Ecto neural progenitor cell (in vitro differentiated cells): ENCODE measurements around the gene SORCS2.
"Not testable (repeated sequence)": the region's sequence is repeated elsewhere in the genome, so short reads cannot be mapped to it uniquely, and the experiment has no call there.

Experiments
- DNase-seq: peaks from one replicate; pipeline ENCODE4 v3.0.0-alpha.2; 2018; ENCODE audit warnings: low spot score

SORCS2 gene

DNA sequence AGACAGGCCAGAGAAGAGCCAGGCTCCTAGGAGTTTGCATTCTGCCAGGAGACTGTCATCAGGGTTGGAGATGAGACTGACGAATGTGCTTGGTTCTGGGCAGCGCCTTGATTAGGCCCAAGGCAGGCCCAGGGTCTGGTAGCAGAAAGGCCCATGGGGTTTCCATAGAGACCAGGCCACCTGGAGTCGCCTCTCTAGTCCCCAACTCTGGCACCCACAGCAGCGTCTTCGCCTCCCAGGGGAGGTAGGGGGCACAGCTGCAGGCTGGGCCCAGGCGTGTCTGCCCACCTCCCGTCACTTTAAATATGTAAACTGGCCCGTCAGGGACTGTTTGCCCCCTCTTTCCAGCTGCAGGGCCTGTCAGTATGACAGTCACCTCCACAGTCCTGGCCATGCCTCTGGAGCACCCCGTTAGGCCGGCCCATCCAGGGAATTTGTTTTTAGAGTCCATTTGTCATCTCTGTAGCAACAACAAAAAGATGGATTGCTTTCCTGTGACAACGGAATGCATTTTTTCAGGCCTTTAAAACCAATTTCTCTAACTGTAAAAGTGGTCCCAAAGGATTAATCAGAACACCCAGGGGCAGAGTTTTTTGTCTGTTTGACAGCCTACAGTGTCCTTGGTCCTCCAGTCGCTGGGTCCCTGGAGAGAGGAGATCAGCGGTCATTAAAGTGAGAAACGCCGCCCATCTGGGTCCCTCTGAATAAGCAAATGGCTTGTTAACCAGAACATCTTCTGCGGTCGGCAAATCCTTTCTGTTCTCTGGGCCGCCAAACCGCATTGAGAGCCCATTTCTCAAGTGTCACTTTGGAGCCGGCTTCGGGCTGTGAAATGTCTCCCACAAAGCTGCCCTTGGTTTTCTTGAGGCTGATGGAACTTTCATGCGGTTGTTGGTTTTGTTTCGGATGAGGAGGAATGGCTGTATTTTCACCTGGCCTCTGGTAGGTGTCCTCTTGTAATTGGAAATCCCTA is 395.4 kb downstream of the SORCS2 start:
- DNase-seq = no peak

DNA sequence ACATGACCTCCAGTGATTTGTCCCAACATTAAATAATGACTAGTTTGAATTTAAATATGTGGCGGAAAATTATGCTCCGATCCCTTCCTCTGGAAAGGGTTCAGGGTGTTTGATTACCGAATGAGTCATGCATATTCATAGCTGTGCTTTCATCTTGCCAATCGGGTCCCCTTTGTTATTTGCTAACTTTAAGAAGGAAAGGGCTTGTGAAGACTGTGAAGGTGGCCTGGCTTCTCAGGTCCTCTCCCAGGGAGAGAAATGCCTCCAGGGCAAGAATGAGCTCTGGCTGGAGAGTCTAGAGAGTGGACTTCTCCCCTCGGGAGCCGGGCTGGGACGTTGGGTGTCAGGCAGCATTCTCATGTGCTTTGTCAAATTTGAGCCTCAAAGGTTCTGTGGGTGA is 397.9 kb downstream of the SORCS2 start:
- DNase-seq = no peak

DNA sequence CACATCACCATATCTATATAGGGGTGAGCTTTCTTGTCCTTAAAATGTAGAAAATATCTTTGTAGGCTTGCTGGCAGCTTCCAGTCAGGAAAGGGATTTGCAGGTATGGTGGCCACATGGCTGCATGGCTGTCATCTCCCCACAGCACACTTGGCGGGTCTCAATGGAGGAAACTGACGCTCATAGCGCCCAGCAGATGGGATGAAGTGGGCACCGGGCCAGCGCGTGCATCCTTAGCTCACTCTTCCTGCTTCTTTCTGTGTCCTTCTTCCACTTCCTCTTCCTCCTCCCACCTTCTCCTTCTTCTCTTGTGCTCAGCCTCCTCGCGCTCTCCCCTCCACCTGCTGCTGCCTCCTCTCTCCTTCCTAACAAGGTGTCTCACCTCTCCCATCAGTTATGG is 398.6 kb downstream of the SORCS2 start:
- no peak for DNase-seq

DNA sequence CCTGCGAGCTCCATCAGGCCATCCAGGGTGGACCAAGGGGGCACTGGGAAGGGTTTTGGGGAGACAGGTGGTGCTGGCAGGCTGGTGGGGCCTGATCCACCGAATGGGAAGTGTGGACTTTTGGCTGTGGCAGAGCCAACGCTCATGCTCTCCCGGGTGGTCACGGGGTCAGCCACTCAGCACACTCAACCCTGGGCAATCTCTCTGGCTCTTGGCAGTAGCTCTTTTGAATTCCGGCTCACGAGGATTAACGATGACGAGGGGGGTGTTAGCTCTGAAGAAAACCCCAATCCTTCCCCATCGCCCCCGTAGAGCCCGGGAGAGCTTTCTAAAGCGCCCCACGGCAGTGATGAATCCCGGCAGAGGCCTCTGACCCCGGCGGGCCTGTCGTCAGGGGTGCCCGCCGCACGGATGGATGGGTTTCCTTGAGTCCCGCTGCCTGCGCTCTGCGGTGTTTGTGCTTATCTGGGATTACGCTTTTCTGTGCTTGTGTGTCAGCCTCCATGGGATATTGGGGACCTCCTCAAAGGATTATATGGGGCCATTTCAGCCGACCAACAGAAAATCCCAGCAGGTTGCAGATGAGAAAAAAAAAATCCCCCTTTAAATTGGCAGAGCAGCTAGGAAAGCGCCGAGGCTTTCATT is 399.2 kb downstream of the SORCS2 start:
- DNase-seq = peak; percentile 79

DNA sequence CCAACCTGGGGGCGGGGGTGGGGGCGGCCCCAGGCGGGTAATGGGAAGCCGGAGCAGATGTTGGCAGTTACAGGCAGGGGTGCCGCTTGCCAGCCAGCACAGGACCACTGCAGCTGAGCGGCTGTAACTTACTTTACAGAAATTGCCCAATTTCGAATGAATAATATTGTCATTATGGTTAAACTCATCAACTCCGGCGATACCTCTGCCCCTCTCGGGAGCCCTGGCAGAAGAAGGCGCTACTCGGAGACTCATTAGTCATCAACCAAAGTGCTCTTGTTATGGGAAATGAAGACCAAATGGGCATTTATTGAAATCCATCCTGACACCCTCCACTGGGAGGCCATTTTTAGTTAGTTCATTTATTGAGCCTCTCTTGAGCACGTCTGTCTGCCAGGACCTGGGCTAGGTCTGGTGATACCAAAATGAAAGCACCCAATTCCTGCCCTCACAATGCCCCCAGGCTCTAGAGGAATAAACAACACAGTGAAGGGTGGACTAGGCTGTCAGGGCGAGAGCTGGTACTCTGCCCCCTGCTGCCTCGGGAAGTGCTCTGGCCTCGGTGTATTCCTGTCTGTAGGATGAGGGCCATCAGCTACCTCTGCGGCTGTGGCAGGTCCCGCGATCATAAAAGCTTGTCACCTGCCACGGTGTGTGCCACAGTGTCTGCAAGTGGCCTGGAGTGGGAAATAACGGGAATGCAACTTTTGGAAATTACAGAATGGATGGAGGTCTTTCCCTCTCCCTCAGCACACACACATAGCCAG is 401.5 kb downstream of the SORCS2 start:
- no peak for DNase-seq

DNA sequence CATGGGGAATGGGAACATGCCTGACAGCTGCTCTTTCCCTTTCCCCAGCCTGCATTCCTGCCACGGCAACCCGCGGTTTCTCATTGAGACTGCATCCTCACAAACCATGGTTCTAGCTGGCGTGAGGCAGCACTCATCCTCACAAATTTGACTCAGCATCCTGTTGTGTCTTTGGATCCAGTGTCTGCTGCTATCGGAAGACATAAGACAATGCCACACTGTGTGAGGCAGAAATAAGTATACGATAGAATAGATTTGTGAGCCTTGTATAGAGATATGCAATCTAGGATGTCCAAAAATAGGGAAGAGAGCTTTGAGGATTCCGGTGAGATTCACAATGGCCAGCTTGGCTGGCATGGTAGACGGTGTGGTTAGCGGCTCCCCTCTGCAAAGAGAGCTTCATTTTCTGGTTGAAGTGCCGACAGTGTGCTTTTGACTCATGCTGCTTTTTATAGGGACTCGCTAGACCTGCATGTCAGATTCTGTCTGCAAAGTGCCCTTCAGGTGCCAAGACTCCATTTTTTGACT is 403.7 kb downstream of the SORCS2 start:
- DNase-seq = no peak

DNA sequence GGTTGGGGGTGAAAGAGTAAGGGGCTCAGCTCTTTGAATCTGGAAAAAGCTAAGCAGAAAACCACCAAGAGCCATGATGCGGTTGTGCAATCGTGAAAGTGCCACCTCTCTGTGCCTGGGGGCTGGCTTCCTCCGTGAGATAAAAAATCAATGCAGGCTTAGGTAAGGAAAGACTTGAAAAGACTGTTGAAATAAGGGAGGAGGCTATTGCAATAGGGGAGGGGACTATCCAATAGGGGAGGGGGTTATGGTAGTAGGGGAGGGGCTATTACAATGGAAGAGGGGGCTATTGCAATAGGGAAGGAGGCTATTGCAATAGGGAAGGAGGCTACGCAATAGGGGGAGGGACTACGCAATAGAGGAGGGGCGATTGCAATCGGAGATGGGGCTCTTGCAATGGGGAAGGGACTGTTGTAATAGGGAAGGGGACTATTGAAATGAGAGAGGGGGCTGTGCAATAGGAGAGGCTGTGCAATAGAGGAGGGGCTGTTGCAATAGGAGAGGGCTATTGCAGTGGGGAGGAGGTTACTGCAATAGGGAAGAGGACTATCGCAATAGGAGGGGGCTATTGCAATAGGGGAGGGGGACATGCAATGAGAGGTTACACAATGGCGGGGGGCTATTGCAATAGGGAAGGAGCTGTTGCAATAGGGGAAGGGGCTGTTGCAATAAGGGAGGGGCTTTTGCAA is 404.7 kb downstream of the SORCS2 start:
- DNase-seq = no peak

DNA sequence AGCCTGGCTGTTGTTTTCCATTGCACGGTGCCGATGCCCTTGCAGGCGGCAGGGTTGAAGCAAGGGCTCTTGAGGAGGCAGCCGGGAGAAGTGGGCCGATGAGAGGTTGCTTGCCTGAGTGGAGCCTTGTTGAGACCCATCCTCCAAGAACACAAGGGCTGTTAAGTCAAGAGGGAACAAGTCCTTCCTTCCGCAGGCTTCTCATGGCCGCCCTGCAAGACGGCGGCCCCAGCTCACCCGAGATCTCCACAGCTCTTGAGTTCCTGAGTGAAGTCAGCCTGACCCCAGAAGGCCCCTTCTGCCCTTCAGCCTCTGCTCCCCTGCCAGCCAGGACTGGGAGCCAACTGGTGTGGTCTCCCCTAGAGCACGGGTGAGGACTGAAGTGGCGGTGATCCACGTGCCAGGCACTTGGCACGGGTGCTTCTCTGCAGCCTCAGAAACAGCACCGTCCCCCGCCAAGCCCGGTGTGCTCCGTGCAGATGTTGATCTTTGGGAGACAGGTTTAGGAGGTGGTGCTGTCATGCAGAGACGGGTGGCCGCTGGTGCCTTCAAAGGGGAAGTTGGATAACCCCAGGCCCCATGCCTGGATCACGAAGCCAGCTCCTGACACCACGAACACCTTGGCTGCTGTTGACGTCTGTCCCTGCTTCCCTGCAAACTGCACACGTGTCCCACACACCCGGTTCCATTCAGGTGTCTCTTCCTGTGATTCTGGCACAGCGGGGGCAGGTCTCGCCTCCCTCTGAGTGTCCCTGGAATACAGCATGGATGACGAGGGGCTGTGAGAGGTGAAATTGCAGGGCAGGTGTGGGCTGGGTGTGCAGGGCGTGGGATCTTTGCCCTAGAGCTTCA is 406.8 kb downstream of the SORCS2 start:
- no peak for DNase-seq

DNA sequence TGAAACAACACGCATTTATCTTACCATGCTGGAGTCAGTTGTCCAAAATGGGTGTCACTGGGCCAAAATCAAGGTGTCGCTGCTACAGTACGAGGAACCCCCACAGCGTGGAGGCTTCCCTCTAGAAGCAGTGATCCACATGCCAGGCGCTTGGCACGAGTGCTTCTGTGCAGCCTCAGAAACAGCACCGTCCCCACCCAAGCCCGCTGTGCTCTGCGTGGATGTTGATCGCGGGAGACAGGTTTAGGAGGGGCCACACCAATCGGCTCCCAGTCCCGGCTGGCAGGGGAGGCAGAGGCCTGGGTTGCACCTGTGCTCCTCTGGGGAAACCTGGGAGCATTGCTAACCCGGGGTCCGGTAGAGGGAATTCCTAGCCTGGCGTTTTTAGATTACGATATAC is 407.9 kb downstream of the SORCS2 start:
- DNase-seq = no peak

DNA sequence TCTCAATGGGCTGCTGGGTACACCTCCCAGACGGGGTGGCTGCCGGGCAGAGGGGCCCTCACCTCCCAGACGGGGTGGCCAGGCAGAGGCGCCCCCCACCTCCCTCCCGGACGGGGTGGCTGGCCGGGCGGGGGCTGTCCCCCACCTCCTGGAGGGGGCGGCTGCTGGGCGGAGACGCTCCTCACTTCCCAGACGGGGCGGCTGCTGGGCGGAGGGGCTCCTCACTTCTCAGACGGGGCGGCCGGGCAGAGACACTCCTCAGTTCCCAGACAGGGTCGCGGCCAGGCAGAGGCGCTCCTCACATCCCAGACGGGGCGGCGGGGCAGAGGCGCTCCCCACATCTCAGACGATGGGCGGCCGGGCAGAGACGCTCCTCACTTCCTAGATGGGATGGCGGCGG is 409.8 kb downstream of the SORCS2 start:
- DNase-seq = not testable (repeated sequence)

DNA sequence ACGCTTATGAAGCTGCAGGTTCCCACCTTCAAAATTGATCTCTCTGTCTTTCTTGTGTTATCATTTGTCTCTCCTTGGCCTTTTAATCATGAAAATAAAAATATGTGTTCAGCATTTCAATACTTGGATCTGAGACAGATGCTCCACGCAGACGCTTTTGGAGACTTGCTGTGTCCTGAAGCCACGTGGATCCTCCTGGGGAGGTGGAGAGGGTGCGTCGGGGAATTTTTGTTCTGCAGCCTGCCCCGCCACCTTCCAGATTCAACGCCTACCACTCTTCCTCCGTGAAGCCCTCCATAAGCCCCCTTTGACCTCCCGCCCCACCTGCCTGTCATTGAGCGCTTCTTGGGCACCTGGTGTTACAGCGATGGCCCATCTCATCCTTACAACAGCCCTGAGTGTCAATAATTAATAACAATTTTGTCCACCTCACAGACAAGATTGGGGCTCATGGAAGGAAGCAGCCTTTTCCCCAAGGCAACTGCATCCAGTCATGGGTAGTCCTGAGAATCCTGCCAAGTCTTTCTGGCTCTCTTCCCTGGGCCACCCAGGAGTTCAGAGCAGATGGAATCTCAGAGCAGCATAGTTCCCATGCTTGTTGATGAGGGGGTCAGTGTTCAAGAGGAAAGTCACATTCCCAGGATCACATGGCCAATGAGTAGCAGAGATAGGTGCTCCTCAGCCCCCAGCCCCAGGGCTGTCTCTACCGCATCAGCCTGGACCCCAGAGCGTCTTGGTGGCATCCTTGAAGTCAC is 415.0 kb downstream of the SORCS2 start:
- no peak for DNase-seq

DNA sequence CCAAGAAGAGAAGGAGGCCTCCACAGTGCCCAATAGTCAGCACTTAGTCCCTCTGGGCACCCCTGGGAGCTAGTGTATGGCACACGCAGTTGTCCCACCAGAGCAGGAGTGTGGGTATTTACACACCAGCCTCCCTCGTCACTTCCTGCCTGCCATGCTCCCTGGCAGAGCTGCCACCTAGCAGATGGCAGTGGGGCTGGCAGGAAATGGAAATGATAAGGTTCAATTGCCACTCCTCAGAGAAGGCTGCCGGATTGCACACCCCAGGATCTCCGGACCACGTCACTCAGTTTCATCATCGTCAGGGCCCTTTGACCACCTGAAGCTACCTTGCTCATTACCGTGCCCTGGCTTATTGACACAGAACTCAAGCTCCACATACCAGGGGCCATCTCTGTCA is 415.7 kb downstream of the SORCS2 start:
- DNase-seq = no peak

DNA sequence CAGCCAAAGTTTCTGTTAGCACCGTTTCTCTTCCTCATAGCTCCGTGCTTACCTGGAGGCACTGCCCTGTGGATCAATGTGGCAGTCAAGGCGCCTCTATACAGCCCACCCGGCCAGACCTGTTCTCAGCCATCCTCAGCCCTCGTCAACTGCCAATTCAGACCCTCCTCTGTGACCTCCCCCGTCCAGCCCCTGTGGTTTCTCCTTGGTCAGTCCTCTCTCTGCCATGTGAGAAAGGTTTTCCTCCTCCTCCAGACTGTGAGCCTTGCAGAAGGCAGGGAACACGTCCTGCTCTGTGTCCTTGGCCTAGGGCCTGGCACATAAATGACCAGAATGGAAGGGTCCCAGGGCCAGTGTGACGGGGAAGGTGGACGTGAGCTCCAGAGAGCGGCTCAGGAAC is 417.0 kb downstream of the SORCS2 start:
- no peak for DNase-seq

DNA sequence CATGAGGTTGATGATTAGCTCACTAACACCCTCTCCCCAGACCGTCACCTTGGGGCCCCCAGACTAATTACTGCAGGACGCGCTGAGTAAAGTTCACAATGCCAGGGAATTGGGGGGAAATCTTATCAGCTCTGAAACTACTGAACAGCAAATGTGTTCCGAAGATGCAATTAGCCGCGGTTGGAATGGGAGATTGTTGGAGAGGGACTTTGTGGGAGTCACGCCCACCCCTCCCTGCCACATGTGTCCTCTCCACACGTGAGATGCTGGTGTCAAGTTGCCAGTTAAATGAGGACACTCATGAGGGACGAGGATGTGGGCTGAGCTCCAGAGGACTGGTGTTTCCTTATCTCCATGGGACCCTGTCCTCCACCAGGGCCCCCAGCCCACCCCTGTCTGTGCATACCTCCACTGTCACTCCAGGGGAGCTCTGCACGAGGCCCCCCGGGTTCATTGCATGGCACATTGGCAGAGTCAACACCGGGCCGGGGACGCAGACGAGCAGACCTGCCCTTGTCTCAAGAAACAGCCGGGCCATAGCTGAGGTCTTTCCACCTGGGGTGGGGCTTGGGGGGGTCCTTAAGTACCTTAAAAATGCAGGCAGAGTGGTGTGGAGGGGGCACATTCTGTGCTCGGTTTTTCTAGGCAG is 417.8 kb downstream of the SORCS2 start:
- no peak for DNase-seq

DNA sequence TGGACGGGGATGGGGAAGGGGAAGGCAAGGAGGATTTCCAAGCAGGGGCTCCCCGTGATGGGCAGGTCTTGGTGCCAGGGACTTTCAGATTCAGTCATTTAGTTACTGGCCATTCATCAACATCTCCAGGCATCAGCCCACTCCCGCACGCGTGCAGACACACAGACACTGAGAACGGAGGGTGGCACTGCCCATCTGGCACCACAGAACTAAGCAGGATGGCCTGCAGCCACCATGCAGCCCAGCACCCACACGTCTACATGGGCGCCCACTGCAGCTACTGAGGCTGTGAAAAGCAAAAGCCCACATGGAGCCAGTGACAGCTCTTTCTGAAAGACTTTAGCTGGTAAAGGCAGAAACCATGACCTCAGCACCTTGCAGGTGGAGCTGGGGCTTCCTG is 418.5 kb downstream of the SORCS2 start:
- DNase-seq = no peak

DNA sequence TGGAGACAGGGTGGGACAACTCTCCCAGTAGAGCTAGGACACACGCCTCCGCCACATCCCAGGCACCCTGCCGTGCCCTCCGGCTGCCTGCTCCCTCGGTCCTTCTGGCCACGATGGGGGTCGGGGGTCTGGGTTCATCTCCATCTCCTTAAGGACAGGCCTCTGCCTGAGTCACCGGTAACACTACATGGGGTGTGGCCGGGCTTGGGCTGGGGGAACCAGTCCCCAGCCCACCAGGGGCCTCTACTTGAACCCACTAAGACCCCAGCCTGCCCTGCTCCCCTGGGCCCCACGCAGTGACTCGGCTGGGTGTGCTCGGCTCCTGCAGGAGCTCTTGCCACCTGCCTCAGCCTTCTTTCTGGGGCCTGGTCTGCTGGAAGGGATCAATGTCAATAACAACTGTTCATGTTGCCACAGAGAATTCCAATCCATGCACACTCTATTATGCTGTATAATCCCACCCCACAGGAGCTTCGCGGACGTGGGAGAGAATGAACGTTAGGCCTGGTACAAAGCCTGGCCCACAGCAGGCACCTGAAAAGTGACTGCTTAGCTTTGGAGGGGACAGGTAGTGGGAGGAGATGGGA is 420.1 kb downstream of the SORCS2 start:
- no peak for DNase-seq

DNA sequence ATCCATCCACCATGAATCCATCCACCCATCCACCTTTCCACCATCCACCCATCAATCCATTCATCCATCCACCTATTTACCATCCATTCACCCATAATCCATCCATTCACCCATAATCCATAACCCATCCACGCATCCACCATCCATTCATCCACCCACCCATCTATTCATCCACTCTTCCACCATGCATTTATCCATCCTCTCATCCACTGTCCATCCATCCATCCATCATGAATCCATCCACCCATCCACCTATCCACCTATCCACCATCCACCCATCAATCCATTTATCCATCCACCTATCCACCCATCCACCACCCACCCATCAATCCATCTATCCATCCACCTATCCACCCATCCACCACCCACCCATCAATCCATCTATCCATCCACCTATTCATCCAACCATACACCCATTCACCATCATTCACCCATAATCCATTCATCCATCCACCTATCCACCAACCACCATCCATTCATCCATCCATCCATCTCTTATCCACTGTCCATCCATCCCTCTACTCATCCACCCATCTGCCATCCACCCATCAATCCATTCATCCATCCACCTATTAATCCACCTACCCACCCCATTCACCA is 422.1 kb downstream of the SORCS2 start:
- no peak for DNase-seq

DNA sequence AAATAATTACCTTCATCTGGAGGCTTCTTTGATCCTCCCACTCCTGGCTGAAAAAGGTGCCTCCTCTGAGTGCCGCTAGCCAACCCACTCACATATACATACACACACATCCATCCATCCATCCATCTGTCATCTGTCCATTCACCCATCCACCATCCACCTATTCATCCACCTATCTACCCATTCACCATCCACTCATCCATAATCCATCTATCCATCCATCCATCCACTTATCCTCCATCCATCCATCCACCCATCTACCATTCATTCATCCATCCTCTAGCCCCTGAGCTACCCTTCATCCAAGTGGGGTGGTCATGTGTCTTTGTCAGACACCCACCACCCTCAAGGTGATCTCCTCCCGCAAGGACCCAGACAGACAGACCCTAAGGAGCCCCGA is 423.9 kb downstream of the SORCS2 start:
- no peak for DNase-seq

DNA sequence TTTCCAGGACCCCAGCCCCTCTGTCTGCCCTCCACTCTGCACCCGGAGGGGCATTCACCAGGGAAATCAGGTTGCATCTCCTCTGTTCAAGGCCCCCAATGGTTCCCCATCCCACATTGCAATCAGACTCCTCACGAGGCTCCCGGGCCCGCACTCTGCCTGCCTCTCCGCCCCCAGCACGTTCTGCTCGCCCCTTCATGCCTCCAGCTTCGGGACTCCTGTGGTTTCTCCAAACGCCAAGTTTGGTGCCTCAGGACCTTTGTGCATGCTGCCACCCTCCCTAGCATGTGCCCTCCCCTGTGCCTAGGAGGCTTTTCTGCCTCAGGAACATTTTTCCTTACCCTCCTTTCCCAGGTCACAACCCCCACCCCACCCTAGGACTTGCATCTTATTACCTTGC is 426.0 kb downstream of the SORCS2 start:
- no peak for DNase-seq
